Lung (tissue), 16 donors: ENCODE results near the gene SELENOH. TPM values are rescaled to one million over a fixed set of nuclear protein-coding genes. Genes with fewer than 3 reads are reported as not detected.

ENCODE experiments used
- ATAC-seq: fragments of 200-7000 bp; cut with Tn5 transposase; one replicate; pipeline ENCODE4 v1.9.1; 2020; ENCODE audit warnings: moderate number of reproducible peaks; ENCODE audit not compliant: insufficient read depth, low FRiP score
- DNase-seq, 3 donors: peaks; one replicate each; pipeline ENCODE4 v3.0.0-alpha.2; 2013 to 2017
- H3K27ac ChIP-seq, 2 donors: one replicate each; pipeline ENCODE4 v1.5.1; 2013; ENCODE audit warnings: mild to moderate bottlenecking in 2 of 2, moderate library complexity in 2 of 2, control low read depth in 1 of 2, inconsistent platforms in 1 of 2, low read depth in 1 of 2, low read length in 1 of 2
- H3K27me3 ChIP-seq, 3 donors: one replicate each; pipeline ENCODE4 v1.5.1; 2013; ENCODE audit warnings: low read length in 2 of 3; ENCODE audit not compliant: control insufficient read depth in 3 of 3, insufficient read depth in 3 of 3
- H3K36me3 ChIP-seq, 4 donors: one replicate each; pipeline ENCODE4 v1.5.1; 2013; ENCODE audit warnings: low read length in 4 of 4, mild to moderate bottlenecking in 1 of 4, moderate library complexity in 1 of 4; ENCODE audit not compliant: control insufficient read depth in 4 of 4, insufficient read depth in 4 of 4
- H3K4me1 ChIP-seq, 5 donors: one replicate each; pipeline ENCODE4 v1.5.1; 2013; ENCODE audit warnings: low read length in 5 of 5, mild to moderate bottlenecking in 2 of 5, moderate library complexity in 1 of 5; ENCODE audit not compliant: control insufficient read depth in 5 of 5, insufficient read depth in 5 of 5
- H3K4me3 ChIP-seq: one replicate; pipeline ENCODE4 v1.5.1; 2013; ENCODE audit warnings: mild to moderate bottlenecking, control low read depth, moderate library complexity
- H3K9ac ChIP-seq, 2 donors: one replicate each; pipeline ENCODE4 v1.5.1; 2013; ENCODE audit warnings: low read length in 2 of 2, control low read depth in 1 of 2; ENCODE audit not compliant: insufficient read depth in 1 of 2
- H3K9me3 ChIP-seq, 4 donors: one replicate each; pipeline ENCODE4 v1.5.1; 2013; ENCODE audit warnings: low read length in 3 of 4, mild to moderate bottlenecking in 1 of 4, moderate library complexity in 1 of 4; ENCODE audit not compliant: control insufficient read depth in 4 of 4, insufficient read depth in 3 of 4
- WGBS, 2 donors: extraction: QIAGEN DNeasy Blood & Tissue Kit; methylation state at CpG; one replicate each; pipeline ENCODE4 v1.1.7; 2013; 5-methylcytosine and 5-hydroxymethylcytosine counted together
- long read RNA-seq, 5 donors: transcript quantifications; one replicate each; lab custom pipeline, GENCODE V29; 2026
- polyA plus RNA-seq, 2 donors: library from polyadenylated mRNA; stranded (reverse); fragments of 200-250 nt; gene quantifications; one replicate each; pipeline ENCODE4 v1.2.1, GENCODE V29; 2013
- total RNA-seq, 2 donors: library from RNA; depleted of rRNA in 1 of 2; stranded (reverse); fragments of >200 nt in 1 of 2; gene quantifications; one replicate each; pipeline ENCODE4 v1.2.1, GENCODE V29; 2014 to 2021
- TF ChIP-seq, protein P1 (sequence below): IDR thresholded peaks from 2 replicates; pipeline ENCODE4 v1.5.1; 2012; ENCODE audit warnings: mild to moderate bottlenecking; ENCODE audit errors: control extremely low read depth, extremely low read depth
- donor health status: control.
- donor health status: control.
- donor health status: Bipolar disorder and iron deficiency.
- donor health status: healthy.
- donor health status: DM: yes; HTN: yes; CAD: no.

The SELENOH gene
- total RNA-seq (100 to 1,000 TPM in 1 of 2 donors, 10 to 100 TPM in 1; 77.3 to 123 TPM), polyA plus RNA-seq (100 to 1,000 TPM; 155 TPM)
- long read RNA-seq, donor 1, transcript SELENOH-205 (3 exons, 1,039 nt) = minor isoform, 6 of 203 reads
- long read RNA-seq, donor 1, transcript SELENOH-207 (1 exons, 523 nt) = minor isoform, 12 of 203 reads
- long read RNA-seq, donor 1, transcript SELENOH-204 (4 exons, 818 nt) = major isoform, 162 of 203 reads
- long read RNA-seq, donor 1, transcript SELENOH-201 (3 exons, 833 nt) = minor isoform, 6 of 203 reads
- long read RNA-seq, donor 1, partial matches to known transcripts = 13 of 203 reads
- long read RNA-seq, donor 1, other reads (novel, unspliced or antisense) = 0 of 203 reads
- long read RNA-seq, donor 2, transcript SELENOH-205 (3 exons, 1,039 nt) = minor isoform, 9 of 111 reads
- long read RNA-seq, donor 2, transcript SELENOH-204 (4 exons, 818 nt) = major isoform, 80 of 111 reads
- long read RNA-seq, donor 2, transcript SELENOH-207 (1 exons, 523 nt) = minor isoform, 7 of 111 reads
- long read RNA-seq, donor 2, partial matches to known transcripts = 13 of 111 reads
- long read RNA-seq, donor 2, other reads (novel, unspliced or antisense) = 0 of 111 reads
- long read RNA-seq, donor 3, transcript SELENOH-205 (3 exons, 1,039 nt) = minor isoform, 5 of 94 reads
- long read RNA-seq, donor 3, transcript SELENOH-201 (3 exons, 833 nt) = minor isoform, 8 of 94 reads
- long read RNA-seq, donor 3, transcript SELENOH-204 (4 exons, 818 nt) = major isoform, 61 of 94 reads
- long read RNA-seq, donor 3, partial matches to known transcripts = 10 of 94 reads
- long read RNA-seq, donor 3, other reads (novel, unspliced or antisense) = 0 of 94 reads
- long read RNA-seq, donor 4, transcript SELENOH-204 (4 exons, 818 nt) = major isoform, 88 of 120 reads
- long read RNA-seq, donor 4, transcript SELENOH-205 (3 exons, 1,039 nt) = minor isoform, 9 of 120 reads
- long read RNA-seq, donor 4, partial matches to known transcripts = 12 of 120 reads
- long read RNA-seq, donor 4, other reads (novel, unspliced or antisense) = 0 of 120 reads
- long read RNA-seq, donor 5, transcript SELENOH-205 (3 exons, 1,039 nt) = minor isoform, 6 of 240 reads
- long read RNA-seq, donor 5, transcript SELENOH-202 (4 exons, 469 nt) = minor isoform, 8 of 240 reads
- long read RNA-seq, donor 5, transcript SELENOH-204 (4 exons, 818 nt) = major isoform, 188 of 240 reads
- long read RNA-seq, donor 5, partial matches to known transcripts = 27 of 240 reads
- long read RNA-seq, donor 5, other reads (novel, unspliced or antisense) = 0 of 240 reads

- DNase-seq (peak; percentile 98 to 99 (median 98)), ATAC-seq (peak; percentile 98)
- TF ChIP-seq, protein P1, sequence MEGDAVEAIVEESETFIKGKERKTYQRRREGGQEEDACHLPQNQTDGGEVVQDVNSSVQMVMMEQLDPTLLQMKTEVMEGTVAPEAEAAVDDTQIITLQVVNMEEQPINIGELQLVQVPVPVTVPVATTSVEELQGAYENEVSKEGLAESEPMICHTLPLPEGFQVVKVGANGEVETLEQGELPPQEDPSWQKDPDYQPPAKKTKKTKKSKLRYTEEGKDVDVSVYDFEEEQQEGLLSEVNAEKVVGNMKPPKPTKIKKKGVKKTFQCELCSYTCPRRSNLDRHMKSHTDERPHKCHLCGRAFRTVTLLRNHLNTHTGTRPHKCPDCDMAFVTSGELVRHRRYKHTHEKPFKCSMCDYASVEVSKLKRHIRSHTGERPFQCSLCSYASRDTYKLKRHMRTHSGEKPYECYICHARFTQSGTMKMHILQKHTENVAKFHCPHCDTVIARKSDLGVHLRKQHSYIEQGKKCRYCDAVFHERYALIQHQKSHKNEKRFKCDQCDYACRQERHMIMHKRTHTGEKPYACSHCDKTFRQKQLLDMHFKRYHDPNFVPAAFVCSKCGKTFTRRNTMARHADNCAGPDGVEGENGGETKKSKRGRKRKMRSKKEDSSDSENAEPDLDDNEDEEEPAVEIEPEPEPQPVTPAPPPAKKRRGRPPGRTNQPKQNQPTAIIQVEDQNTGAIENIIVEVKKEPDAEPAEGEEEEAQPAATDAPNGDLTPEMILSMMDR = no peak
- Histone ChIP-seq H3K9ac (peak within 1 kb of the TSS; percentile 91 to 97), H3K27ac (peak within 1 kb of the TSS; percentile 87 to 97), H3K36me3 (peaks cover 27 to 42% (median 31%) of the 10 kb centered on the region in 4 donors), H3K9me3 (no peaks in the 10 kb centered on the region), H3K27me3 (no peaks in the 10 kb centered on the region), H3K4me1 (peaks cover 0 to 15% (median 8%) of the 10 kb centered on the region in 5 donors), H3K4me3 (peak within 1 kb of the TSS; percentile 91)
- 0% methylated on average over 75 of the region's 75 CpGs for WGBS, 2 donors
Measured at GRCh38 chr11:57741132-57742086, at the start of gene SELENOH. SELENOH (plus strand) TSS chr11:57741491; CDS start chr11:57741596, 105 bp downstream.

- Histone ChIP-seq H3K27ac (no peak overlapping the region), H3K9me3 (no peaks in the 10 kb centered on the region), H3K36me3 (peaks cover 32 to 50% (median 35%) of the 10 kb centered on the region in 4 donors), H3K9ac (no peak overlapping the region), H3K4me1 (no peaks in the 10 kb centered on the region), H3K27me3 (no peaks in the 10 kb centered on the region), H3K4me3 (no peak overlapping the region)
- DNase-seq (no peak), ATAC-seq (no peak)
- 92 to 95% methylated on average over 18 of the region's 18 CpGs for WGBS, 2 donors
- TF ChIP-seq, protein P1 = no peak
Measured at GRCh38 chr11:57698843-57699365, 42.4 kb upstream of the SELENOH start.

DNA sequence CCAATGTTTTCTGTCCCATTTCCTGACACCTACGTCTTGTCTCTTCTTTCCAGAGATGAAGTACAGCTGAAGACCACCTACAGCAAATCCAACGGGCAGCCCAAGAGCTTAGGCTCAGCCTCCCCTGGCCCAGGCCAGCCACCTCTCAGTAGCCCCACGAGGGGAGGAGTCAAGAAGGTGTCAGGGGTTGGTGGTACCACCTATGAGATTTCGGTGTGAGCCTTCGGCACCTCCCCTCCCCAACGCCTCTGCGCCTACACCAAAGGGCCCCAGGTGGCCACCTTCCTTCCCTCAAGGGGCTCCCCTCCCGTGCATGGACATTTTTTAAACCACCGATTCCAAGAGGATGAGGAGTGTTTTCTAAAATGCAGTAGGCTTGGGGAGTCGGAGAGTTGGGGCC is 41.5 kb upstream of the SELENOH start:
- H3K36me3 ChIP-seq = peaks cover 31 to 49% (median 37%) of the 10 kb centered on the region in 4 donors
- no peaks in the 10 kb centered on the region for H3K4me1 ChIP-seq
- TF ChIP-seq, protein P1 = no peak
- H3K27ac ChIP-seq = no peak overlapping the region
- WGBS, 2 donors = 89 to 90% methylated on average over 10 of the region's 10 CpGs
- DNase-seq (no peak), ATAC-seq (no peak)
- H3K9me3 ChIP-seq = no peaks in the 10 kb centered on the region
- H3K4me3 ChIP-seq = no peak overlapping the region
- H3K9ac ChIP-seq = no peak overlapping the region
- no peaks in the 10 kb centered on the region for H3K27me3 ChIP-seq
